CD4-positive, alpha-beta T cell treated with Interleukin-17A for 4 hours (primary cell): ENCODE measurements around the gene GJA3.
"Not testable (repeated sequence)": the region's sequence is repeated elsewhere in the genome, so short reads cannot be mapped to it uniquely, and the experiment has no call there.

Experiments
- DNase-seq: peaks from one replicate; pipeline ENCODE4 v3.0.0-alpha.2; 2020; ENCODE audit warnings: mixed read lengths

Gene GJA3

GRCh38 chr13:20182231-20182846 lies 21.5 kb upstream of the GJA3 start:
- DNase-seq = peak; percentile 62

- no peak for DNase-seq
These were observed 20.3 kb upstream of the GJA3 start for GRCh38 chr13:20181188-20181587.

GRCh38 chr13:20178156-20178555 lies 17.3 kb upstream of the GJA3 start:
- no peak for DNase-seq

DNA sequence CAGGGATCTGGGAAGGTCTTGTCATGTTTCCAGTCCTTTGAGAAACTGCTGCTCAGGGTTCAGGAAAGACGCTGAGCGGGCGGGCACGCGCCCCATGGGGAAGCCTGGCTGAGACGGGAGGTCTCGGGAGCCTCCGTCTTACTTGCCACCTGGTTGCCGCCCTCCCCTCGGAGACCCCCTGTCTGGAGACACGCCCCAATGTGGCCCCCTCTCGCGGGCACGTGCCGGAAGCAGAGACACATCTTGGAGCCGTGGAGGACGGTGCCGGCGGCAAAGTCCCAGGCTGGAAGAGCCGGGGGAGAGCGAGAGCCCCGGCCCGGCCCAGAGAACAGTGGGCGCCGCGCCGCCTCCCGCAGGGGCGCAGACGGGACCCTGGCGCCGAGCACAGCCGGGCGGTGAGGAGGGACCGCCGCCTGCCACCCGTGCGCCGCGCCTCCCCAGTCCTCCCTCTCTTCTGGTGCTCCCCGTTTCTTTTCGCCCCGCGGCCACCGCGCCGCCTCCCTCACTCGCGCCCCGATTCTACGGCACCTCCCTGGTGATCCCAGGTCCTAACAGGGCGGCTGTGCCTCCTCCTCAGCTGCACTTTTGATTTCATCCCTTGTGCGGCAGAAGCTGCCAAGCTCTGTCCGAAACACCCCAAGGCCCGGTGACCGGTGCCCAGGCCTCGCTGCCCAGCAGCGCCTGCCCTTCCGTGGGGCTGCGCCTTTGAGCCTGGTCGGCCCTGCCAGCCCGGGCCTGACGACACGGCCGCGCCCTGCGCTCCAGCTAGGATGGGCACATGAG lies 16.4 kb upstream of the GJA3 start:
- no peak for DNase-seq

- no peak for DNase-seq
These were observed 15.2 kb upstream of the GJA3 start for GRCh38 chr13:20175907-20176652.

DNA sequence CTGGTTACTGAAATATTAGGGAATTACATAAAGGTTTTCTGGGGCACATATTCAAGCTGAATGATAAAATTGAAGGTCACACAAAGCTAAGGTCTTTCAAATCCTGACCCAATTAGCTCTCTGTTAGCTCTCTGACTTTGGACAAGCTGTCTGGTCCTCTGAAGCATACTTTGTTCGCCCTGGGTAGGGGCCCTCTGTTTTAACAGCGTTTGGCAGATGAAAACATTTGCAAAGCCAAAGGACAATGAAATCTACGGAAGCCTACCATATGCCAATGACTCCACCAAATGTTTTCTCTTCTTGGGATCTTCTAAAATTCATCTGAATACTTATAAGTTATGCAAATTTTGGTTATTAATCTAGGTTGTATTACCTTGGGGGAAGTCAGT lies 14.5 kb upstream of the GJA3 start:
- no peak for DNase-seq

GRCh38 chr13:20174656-20175405 lies 14.0 kb upstream of the GJA3 start:
- peak; percentile 63 for DNase-seq

GRCh38 chr13:20173116-20173746 lies 12.4 kb upstream of the GJA3 start:
- no peak for DNase-seq

DNA sequence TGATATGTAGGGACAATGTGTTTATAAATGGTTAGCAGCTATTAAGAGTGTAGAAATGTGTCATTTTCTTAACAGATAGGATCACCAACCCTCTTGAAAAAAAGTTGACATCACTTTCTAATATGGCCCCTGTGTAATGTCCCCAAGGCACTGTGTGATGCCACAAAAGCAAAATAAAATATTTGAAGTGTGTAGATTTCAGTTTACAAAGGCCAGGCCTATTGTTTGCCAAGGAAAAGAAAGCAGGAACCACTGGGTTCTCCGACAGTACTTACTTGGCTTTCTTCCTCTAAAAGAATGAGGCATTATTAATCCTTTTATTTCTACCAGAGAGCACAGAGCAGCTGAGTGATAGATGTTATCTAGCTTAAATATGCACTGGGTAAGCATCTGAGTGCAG lies 10.5 kb upstream of the GJA3 start:
- no peak for DNase-seq

- no peak for DNase-seq
These were observed 10.1 kb upstream of the GJA3 start for GRCh38 chr13:20170921-20171320.

- DNase-seq = no peak
These were observed 7.5 kb upstream of the GJA3 start for GRCh38 chr13:20168396-20168795.

DNA sequence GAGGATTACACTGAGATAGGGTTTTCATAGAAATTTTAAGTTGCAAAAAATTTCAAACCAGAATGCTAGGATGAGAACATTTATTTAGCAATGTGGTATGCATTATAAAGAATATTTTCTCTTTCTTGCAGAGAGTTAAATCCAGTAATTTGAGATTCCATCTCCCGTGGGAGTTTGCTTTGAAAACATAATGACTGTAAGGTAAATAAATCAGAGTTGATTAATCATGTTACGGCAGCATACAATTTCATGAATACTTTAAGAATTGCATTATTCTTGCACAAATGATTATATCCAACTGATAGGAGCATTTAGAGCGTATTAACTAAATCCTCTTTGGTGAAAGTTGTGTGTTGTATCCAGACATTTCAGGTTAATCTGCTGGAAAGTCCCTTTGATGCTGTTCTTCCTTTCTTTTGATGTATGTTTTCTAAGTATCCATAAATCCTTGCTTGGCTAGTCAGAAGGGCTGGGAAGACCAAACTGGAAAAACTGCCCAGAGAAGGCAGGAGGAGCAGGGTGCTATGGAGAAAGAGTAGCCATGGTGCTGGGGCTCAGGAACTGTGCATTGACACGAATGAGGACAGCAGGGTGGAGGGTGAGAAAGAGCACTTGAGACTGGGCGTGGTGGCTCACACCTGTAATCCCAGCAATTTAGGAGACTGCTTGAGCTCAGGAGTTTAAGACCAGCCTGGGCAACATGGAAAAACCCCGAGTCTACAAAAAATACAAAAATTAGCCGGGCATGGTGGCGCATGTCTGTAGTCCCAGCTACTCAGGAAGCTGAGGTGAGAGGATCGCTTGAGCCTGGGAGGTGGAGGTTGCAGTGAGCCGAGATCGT lies 4.8 kb upstream of the GJA3 start:
- no peak for DNase-seq

GRCh38 chr13:20161951-20162300 lies 1.1 kb upstream of the GJA3 start:
- DNase-seq = no peak

GRCh38 chr13:20161275-20161950 lies 561 bp upstream of the GJA3 start:
- DNase-seq = peak; percentile 59

DNA sequence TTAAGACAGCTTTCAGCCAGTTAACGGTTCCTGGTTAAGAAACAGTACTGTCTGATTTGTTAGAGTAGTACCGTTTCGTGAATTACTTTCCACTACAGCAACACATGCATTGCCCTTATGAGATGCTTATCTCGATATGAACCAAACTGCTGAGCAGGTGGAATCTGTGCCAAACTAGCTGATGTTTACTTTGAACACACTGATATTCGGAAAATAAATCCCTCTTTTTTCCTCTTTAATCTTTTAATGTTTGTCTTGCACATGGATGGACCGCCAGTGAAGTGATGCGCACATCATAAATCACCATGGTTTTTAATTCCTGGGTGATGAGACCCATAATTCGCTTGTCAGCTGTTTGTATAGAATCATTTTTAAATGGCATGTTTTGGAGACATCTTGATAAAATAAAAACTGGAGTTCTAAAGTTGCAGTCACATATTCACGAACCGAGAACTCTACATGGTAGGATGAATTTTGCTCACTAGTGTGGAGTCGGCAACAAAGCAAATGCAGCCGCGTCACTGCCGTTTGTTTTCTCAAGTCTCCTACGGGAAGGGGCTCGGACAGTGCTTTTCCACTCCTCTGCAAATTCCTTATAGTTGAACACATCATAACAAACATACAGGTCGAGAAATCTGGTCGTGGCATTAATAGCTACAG lies 1.1 kb downstream of the GJA3 start:
- no peak for DNase-seq

DNA sequence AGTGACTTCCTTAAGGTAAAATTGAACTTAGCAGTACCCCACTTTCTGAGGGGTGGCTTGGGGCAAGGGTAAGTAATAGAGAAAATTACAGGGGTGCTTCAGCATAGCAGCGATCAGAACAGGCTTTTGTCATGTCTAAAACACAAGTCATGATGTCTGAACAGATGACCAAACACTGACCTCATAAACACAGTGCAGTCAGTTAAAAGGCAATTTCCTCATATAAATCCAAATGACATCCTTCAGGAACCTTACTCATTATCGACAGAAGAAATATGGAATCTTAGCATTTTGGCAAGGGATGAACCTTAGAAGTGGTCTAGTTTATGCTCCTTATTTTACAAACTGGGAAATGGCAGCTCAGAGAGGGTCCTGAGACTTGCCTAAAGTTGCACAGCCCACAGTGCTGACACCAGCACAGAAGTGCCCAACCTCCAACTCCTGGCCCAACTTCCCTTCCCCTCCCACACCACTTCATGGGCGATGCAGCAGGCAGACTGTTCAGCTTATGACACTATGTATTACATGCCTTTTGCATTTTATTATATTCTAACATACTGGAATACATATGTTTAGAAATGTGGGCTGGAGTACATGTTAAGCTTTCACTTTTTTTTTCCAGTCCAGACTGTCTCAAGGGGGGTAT lies 3.6 kb downstream of the GJA3 start:
- no peak for DNase-seq

DNA sequence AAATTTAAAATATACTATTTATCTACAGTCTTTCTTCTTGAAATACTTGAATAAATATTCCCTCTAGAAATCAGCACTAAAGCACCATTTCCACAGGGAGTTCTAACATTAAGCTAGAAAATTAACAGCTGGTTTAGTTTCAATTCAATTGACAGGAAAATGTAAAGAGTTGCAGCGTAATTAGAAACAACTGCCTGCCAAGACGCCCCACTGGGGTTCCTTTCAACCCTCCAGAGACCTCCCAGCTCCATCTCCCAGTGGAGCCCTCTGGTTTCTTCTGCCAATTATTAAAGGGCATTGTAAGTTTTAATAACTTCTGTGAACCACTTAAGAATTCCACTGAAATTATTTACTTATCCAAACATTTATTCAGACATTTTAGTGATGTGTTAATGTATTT lies 4.2 kb downstream of the GJA3 start:
- no peak for DNase-seq

- not testable (repeated sequence) for DNase-seq
These were observed 7.6 kb downstream of the GJA3 start for GRCh38 chr13:20153290-20153689.

- DNase-seq = no peak
These were observed 9.2 kb downstream of the GJA3 start for GRCh38 chr13:20151612-20152011.

GRCh38 chr13:20151016-20151415 lies 9.8 kb downstream of the GJA3 start:
- no peak for DNase-seq
